ENCODE measurements around the gene NFE2L2. TPM values are rescaled to one million over a fixed set of nuclear protein-coding genes. Genes with fewer than 3 reads are reported as not detected.
"Not testable (repeated sequence)": the region's sequence is repeated elsewhere in the genome, so short reads cannot be mapped to it uniquely, and the experiment has no call there.

The NFE2L2 gene
- total RNA-seq, 2 donors from 2014 or later: 45.1 to 55.4 TPM

- Histone ChIP-seq H3K36me3 (replicated peaks in 1 of 2; ENCODE audit: insufficient read depth in 1 of 2, low read depth in 2 of 2) (no peaks in the 10 kb centered on the region), H3K27ac (no peak overlapping the region), H3K4me3 (no peak overlapping the region), H3K9me3 (no peaks in the 10 kb centered on the region), H3K27me3 (no peaks in the 10 kb centered on the region), H3K4me1 (peaks cover 22% of the 10 kb centered on the region)
- ATAC-seq: no peak
- TF ChIP-seq CTCF (IDR thresholded peaks at IDR 0.05): no peak
- TF ChIP-seq POLR2A (IDR thresholded peaks at IDR 0.05): no peak
- intact Hi-C loops (cut with DNase I): no loop called here
- 86 to 87% methylated on average over 4 of the region's 4 CpGs for WGBS, 2 donors
- DNase-seq: no peak
Observed at GRCh38 chr2:177270531-177270930, 6.0 kb upstream of the NFE2L2 start.

DNA sequence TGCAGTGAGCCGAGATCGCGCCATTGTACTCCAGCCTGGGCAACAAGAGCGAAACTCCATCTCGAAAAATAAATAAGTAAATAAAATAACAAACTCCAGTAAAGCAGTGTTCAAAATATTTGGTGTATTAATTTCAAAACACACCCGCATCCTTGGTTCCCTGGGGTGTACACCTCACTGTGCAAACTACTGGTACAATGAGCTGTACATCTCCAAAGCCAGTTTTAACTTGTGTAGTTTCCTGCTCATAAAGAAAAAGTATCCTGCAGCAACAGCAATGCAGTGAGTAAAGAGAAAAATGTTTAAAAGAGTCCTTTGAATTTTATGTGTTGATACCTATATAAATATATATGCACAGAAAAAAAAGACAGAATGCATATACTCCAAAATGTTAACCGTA, 4.4 kb upstream of the NFE2L2 start:
- TF ChIP-seq POLR2A (IDR thresholded peaks at IDR 0.05) (no peak), CTCF (IDR thresholded peaks at IDR 0.05) (no peak)
- H3K4me3 ChIP-seq: no peak overlapping the region
- intact Hi-C loops (cut with DNase I): no loop called here
- no peaks in the 10 kb centered on the region for H3K9me3 ChIP-seq
- no peak for DNase-seq
- H3K27ac ChIP-seq: no peak overlapping the region
- peaks cover 23% of the 10 kb centered on the region for H3K4me1 ChIP-seq
- H3K27me3 ChIP-seq: no peaks in the 10 kb centered on the region
- H3K36me3 ChIP-seq (replicated peaks in 1 of 2; ENCODE audit: insufficient read depth in 1 of 2, low read depth in 2 of 2): no peaks in the 10 kb centered on the region
- no peak for ATAC-seq
- WGBS, 2 donors: 87 to 91% methylated on average over 7 of the region's 7 CpGs

- Histone ChIP-seq H3K36me3 (replicated peaks in 1 of 2; ENCODE audit: insufficient read depth in 1 of 2, low read depth in 2 of 2) (no peaks in the 10 kb centered on the region), H3K4me3 (no peak overlapping the region), H3K27me3 (no peaks in the 10 kb centered on the region), H3K9me3 (no peaks in the 10 kb centered on the region), H3K27ac (no peak overlapping the region), H3K4me1 (peaks cover 18% of the 10 kb centered on the region)
- TF ChIP-seq POLR2A (IDR thresholded peaks at IDR 0.05) (no peak), CTCF (IDR thresholded peaks at IDR 0.05) (no peak)
- intact Hi-C loops (cut with DNase I): no loop called here
- ATAC-seq (no peak), DNase-seq (no peak)
- WGBS, 2 donors: 73 to 78% methylated on average over 7 to 8 of the region's 8 CpGs
Observed at GRCh38 chr2:177268187-177268871, 3.8 kb upstream of the NFE2L2 start.

- peak overlapping the region in 3 of 4 donors; percentile 99 for H3K27ac ChIP-seq
- H3K36me3 ChIP-seq (replicated peaks in 1 of 2; ENCODE audit: insufficient read depth in 1 of 2, low read depth in 2 of 2); H3K27me3 ChIP-seq; DNase-seq; H3K4me3 ChIP-seq; ATAC-seq; H3K9me3 ChIP-seq; intact Hi-C loops (cut with DNase I): not testable (repeated sequence)
- WGBS, 2 donors: 88 to 91% methylated on average over 8 of the region's 8 CpGs
- peaks cover 19% of the 10 kb centered on the region for H3K4me1 ChIP-seq
Observed at GRCh38 chr2:177266955-177267354, 2.4 kb upstream of the NFE2L2 start.

DNA sequence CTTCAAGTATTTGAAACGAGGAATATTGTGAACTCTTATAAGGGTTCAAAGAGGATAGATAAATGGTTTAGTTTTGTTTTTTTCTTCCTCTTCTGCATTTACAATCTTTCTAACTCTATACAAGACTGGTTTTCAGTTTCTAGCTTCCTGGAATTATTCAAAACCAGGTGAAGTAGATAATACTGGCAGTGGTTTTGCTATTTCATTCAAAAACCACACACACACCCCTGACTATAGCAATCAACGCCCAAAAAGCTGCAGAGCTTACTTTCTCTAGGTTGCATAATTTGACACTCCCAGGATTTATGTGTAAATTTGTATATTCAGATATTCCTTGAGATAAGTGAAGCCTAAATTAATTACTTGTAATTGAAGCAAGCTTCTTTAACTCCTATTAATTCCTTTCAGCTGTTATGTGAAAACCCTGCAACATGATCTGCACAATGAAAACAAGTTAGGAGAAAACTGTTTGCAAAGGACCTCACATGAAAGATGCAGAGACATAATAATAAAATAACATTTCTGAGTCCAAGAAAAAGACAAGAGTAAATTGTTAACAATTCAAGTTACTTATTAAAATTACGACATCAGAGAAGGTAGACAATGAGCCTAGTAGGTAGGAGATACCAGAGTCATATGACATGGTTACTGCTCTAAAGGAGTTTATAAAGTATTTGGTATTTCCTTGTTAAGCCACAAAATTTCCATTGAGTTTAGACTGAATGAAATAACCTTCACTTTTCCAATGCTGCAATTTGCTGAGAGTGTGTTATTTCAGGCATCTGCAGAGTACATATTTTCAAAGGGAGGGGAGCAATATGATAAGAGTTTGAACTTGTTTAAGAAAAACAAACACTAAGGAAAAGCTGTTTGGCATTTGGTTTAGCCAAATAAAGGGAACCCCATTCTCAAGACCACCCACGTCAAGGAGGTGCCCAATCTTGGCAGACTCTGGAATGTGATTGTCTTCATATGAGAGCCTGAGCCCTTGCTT, 1.6 kb upstream of the NFE2L2 start:
- peaks cover 27% of the 10 kb centered on the region for H3K4me1 ChIP-seq
- H3K27ac ChIP-seq: peak overlapping the region in 3 of 4 donors; percentile 99
- H3K27me3 ChIP-seq: no peaks in the 10 kb centered on the region
- H3K9me3 ChIP-seq: no peaks in the 10 kb centered on the region
- ATAC-seq: no peak
- intact Hi-C loops (cut with DNase I): no loop called here
- 2 to 8% methylated on average over 4 of the region's 4 CpGs for WGBS, 2 donors
- no peak overlapping the region for H3K4me3 ChIP-seq
- no peaks in the 10 kb centered on the region for H3K36me3 ChIP-seq (replicated peaks in 1 of 2; ENCODE audit: insufficient read depth in 1 of 2, low read depth in 2 of 2)
- no peak for TF ChIP-seq POLR2A (IDR thresholded peaks at IDR 0.05)
- no peak for TF ChIP-seq CTCF (IDR thresholded peaks at IDR 0.05)
- no peak for DNase-seq
